Nephron (organoid): Measurements from ENCODE around the gene TRIM65.

Experiments used
- H3K27ac Mint-ChIP-seq, 3 experiments: 2 replicates each; pipeline ENCODE4 v1.8.0; 2020; ENCODE audit warnings: mixed read lengths in 3 of 3, mild to moderate bottlenecking in 2 of 3, moderate library complexity in 1 of 3
- H3K27me3 Mint-ChIP-seq: 2 replicates; pipeline ENCODE4 v1.8.0; 2021; ENCODE audit warnings: low read depth, mild to moderate bottlenecking, moderate library complexity, mixed read lengths
- H3K36me3 Mint-ChIP-seq: 2 replicates; pipeline ENCODE4 v1.8.0; 2020; ENCODE audit warnings: low read depth, mixed read lengths
- H3K4me1 Mint-ChIP-seq: 2 replicates; pipeline ENCODE4 v1.8.0; 2020; ENCODE audit warnings: mixed read lengths
- H3K4me3 Mint-ChIP-seq, 3 experiments: 2 replicates each; pipeline ENCODE4 v1.8.0; 2020; ENCODE audit warnings: mild to moderate bottlenecking in 3 of 3, mixed read lengths in 3 of 3, moderate library complexity in 2 of 3
- H3K9me3 Mint-ChIP-seq: 2 replicates; pipeline ENCODE4 v1.8.0; 2020; ENCODE audit warnings: mixed read lengths
- TF ChIP-seq, protein P1 (sequence below), 3 experiments: fragments of 200-600 bp; sonication (generic); IDR thresholded peaks; one replicate each; pipeline ENCODE4 v1.5.0; 2021; ENCODE audit warnings: antibody characterized with exemption in 3 of 3; ENCODE audit not compliant: unreplicated experiment in 3 of 3

The TRIM65 gene

DNA sequence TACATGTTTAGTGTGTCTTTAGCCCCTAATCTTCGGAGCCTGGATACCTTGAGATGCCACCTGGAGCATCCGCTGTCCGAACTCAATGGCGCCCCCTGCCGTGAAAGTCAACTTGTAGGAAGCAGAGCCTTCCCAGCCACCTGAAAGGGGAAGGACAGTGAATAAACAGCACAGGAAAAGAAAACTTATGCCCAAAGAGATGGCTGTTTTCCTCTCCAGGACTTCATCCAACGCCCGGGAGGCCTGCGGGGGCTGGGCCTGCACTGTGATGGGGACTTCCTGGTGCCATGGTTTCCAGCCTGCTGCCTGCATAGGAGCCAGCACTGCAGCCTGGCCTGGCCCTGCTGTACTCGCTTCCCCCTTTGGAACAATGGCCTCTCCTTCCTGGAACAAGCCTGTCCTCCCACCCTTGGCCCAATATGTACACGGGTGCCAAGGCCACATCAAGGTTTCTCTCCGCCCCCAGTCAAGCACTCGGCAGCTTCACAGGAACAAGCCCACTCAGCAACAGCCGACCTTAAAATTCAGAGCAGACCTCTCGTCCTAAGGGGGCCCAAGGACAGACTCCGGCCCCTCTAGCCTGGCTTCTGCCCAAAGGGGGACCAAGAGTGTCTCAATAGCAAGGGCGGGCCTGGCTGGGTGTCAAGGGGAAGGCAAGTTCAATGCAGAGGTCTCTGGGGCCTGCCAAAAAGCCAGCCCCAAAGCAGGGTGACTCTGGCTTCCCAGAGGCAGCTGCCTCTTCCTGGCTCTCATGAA, 48.0 kb downstream of the TRIM65 start:
- Mint-ChIP-seq H3K4me1 (peaks cover 27% of the 10 kb centered on the region), H3K27me3 (no peaks in the 10 kb centered on the region), H3K4me3 (peak overlapping the region in 1 of 3 experiments; percentile 55), H3K36me3 (peaks cover 38% of the 10 kb centered on the region), H3K27ac (peak overlapping the region; percentile 58 to 87 (median 59)), H3K9me3 (no peaks in the 10 kb centered on the region)
- TF ChIP-seq, protein P1, sequence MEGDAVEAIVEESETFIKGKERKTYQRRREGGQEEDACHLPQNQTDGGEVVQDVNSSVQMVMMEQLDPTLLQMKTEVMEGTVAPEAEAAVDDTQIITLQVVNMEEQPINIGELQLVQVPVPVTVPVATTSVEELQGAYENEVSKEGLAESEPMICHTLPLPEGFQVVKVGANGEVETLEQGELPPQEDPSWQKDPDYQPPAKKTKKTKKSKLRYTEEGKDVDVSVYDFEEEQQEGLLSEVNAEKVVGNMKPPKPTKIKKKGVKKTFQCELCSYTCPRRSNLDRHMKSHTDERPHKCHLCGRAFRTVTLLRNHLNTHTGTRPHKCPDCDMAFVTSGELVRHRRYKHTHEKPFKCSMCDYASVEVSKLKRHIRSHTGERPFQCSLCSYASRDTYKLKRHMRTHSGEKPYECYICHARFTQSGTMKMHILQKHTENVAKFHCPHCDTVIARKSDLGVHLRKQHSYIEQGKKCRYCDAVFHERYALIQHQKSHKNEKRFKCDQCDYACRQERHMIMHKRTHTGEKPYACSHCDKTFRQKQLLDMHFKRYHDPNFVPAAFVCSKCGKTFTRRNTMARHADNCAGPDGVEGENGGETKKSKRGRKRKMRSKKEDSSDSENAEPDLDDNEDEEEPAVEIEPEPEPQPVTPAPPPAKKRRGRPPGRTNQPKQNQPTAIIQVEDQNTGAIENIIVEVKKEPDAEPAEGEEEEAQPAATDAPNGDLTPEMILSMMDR (IDR thresholded peaks at IDR 0.05; ENCODE audit: unreplicated experiment in 3 of 3), result peak; percentile 59 to 63 (median 60)

DNA sequence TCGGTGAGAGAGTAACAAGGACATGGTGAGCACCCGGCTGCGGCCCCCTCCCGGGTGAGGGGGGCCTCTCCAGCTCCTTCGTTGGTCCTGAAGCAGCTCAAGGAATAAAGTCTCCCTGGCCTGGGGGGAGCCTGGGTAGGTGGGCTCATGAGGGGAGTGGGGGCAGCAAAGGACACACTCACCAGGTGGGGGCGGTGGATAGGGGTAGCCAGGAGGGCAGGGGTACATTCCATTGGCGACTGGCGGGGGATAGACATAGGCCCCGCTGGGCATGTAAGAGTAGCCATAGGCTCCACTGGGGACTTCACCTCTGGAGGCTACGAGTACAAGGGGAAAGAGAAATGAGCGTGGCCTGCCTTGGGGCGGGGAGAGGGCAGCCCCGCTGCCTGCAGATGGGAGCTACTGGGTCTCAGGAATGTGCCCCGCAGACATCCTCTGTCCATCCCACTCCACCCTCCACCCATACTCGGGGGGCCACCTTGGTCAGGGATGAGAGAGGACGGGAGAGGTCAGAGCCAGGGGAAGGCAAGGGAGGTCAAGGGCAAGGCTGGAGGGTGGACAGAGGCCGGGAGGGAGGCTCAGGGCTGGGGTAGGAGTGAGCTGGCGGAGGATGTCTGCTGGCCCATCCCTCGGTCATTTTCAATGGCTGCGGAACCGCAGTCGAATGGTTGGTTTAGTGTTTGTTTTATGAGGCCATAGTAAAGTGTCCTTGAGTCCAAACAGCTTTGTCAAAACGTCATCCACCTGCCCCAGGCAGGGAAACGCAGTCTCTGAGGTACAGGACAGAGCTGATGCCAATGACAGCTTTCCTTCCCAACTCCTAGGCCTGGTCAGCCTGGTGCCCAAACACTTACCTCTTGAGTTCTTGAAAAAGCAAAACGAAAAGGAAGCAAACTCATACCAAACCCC, 48.9 kb downstream of the TRIM65 start:
- peaks cover 27% of the 10 kb centered on the region for H3K4me1 Mint-ChIP-seq
- peaks cover 38% of the 10 kb centered on the region for H3K36me3 Mint-ChIP-seq
- TF ChIP-seq, protein P1 (IDR thresholded peaks at IDR 0.05; ENCODE audit: unreplicated experiment in 3 of 3), result no peak
- no peaks in the 10 kb centered on the region for H3K27me3 Mint-ChIP-seq
- peak overlapping the region in 1 of 3 experiments; percentile 55 for H3K4me3 Mint-ChIP-seq
- peak overlapping the region; percentile 46 to 87 (median 58) for H3K27ac Mint-ChIP-seq
- no peaks in the 10 kb centered on the region for H3K9me3 Mint-ChIP-seq

DNA sequence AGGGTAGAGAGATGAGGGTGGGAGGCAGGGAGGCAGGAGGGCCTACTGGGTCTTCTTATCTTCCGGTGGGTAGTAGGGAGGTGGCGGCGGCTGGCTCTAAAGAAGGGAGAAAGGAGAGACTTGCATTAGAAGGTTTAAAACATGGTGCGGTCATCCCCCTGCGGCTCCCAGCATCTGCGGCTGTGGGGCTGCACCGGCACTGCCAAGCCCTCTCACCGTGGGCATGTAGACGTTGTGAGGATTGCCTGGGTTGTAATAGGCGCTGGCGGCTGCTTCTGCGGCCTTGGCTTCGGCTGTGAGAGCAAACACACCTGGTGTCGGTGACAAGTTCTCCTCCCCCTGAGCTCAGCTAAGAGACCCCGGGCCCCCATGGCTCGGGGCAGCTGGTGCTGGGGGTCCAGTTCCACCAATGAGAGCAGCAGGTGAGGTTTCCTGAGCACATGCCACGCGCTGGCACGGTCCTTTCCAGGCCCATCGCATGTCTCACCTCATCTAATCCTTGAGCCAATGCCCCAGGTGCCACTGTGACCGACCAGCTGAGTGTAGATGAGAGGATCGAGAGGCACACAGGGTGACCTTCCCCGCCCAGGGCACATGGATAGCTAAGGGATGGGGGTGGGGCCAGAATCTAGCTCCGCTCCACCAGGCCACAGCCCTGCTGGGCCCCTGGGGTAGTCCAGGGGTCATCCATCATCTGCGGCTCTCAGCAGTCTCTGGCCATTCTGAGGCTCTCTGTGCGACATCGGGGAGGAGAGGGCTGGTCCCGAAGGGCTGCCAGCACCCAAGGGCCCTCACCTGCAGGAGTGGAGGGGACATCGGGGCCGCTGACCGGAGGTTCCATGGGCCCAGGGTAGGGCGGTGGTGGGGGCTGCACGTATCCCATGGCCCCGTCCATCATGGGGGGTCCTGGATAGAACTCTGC, 49.8 kb downstream of the TRIM65 start:
- Mint-ChIP-seq H3K4me3 (no peak overlapping the region), H3K36me3 (peaks cover 38% of the 10 kb centered on the region), H3K27me3 (no peaks in the 10 kb centered on the region)

DNA sequence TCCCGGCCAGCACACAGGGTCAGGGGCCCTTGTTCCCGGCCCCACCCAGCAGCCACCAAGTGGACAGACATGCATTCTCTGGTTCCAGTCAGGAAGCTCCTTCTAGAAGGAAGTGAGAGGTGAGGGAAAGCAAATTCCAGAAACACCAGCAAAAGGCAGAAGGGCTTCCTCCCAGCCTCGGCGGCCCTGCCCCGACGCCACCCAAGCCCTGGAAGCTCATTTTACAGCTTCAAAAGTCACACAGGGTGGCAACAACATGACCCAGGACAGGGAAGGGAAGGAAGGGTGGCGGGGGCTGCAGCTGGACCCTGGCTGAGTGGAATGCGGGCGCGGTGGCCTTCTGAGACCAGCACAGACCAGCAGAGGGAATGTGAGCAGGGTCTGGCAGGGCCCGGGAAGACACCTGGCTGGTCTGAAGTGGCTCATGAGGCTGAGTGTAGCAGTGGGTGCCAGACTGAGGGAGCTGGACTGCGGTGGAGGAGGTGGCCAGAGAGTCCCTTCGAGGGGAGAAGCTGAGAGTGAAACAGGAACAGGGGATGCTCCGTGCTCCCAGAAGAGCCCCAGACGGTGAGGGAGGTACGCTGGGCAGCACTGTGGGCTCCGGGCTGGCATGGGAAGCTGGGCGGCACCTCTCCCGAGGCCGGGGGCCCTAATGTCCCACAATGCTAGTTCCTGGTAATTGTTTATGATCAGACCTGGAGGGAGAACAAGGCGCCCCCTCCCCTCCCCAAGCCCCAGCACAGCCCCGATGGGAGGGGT, 50.6 kb downstream of the TRIM65 start:
- no peak overlapping the region for H3K4me3 Mint-ChIP-seq
- H3K9me3 Mint-ChIP-seq, result no peaks in the 10 kb centered on the region

More for the DNA sequence above, 49.8 kb downstream of the TRIM65 start:
- Mint-ChIP-seq H3K27ac (no peak overlapping the region), H3K4me1 (peaks cover 27% of the 10 kb centered on the region), H3K9me3 (no peaks in the 10 kb centered on the region)
- TF ChIP-seq, protein P1 (IDR thresholded peaks at IDR 0.05; ENCODE audit: unreplicated experiment in 3 of 3), result no peak

More for the DNA sequence above, 50.6 kb downstream of the TRIM65 start:
- Mint-ChIP-seq H3K4me1 (peaks cover 27% of the 10 kb centered on the region), H3K27ac (peak overlapping the region; percentile 61 to 71 (median 69)), H3K27me3 (no peaks in the 10 kb centered on the region), H3K36me3 (peaks cover 35% of the 10 kb centered on the region)
- TF ChIP-seq, protein P1 (IDR thresholded peaks at IDR 0.05; ENCODE audit: unreplicated experiment in 3 of 3), result no peak
